HG02852 (cell line): ENCODE results near the gene FCHSD2.
"Not testable (repeated sequence)": the region's sequence is repeated elsewhere in the genome, so short reads cannot be mapped to it uniquely, and the experiment has no call there.

ENCODE experiments used
- ATAC-seq: cut with Tn5 transposase; IDR thresholded peaks from one replicate; pipeline ENCODE4 v1.9.1; 2021; ENCODE audit warnings: mild to moderate bottlenecking, moderate library complexity; ENCODE audit not compliant: unreplicated experiment

Gene FCHSD2

GRCh38 chr11:73152086-73152853 lies 10.2 kb upstream of the FCHSD2 start:
- no peak for ATAC-seq

GRCh38 chr11:73151416-73151815 lies 9.3 kb upstream of the FCHSD2 start:
- ATAC-seq = no peak

GRCh38 chr11:73149105-73149504 lies 7.0 kb upstream of the FCHSD2 start:
- no peak for ATAC-seq

GRCh38 chr11:73147771-73148681 lies 5.9 kb upstream of the FCHSD2 start:
- no peak for ATAC-seq

- ATAC-seq = no peak
These were observed 4.0 kb upstream of the FCHSD2 start for GRCh38 chr11:73145986-73146575.

GRCh38 chr11:73143126-73143838 lies 1.2 kb upstream of the FCHSD2 start:
- ATAC-seq = no peak

GRCh38 chr11:73141309-73142127 lies 600 bp downstream of the FCHSD2 start:
- peak; percentile 31 for ATAC-seq

GRCh38 chr11:73141031-73141308 lies 1.1 kb downstream of the FCHSD2 start:
- ATAC-seq = no peak

GRCh38 chr11:73140213-73141030 lies 1.7 kb downstream of the FCHSD2 start:
- ATAC-seq = no peak

- no peak for ATAC-seq
These were observed 2.5 kb downstream of the FCHSD2 start for GRCh38 chr11:73139476-73140198.

GRCh38 chr11:73137944-73138274 lies 4.2 kb downstream of the FCHSD2 start:
- no peak for ATAC-seq

GRCh38 chr11:73137262-73137943 lies 4.7 kb downstream of the FCHSD2 start:
- ATAC-seq = no peak

- not testable (repeated sequence) for ATAC-seq
These were observed 5.4 kb downstream of the FCHSD2 start for GRCh38 chr11:73136722-73137121.

GRCh38 chr11:73135346-73136284 lies 6.5 kb downstream of the FCHSD2 start:
- no peak for ATAC-seq

- not testable (repeated sequence) for ATAC-seq
These were observed 9.8 kb downstream of the FCHSD2 start for GRCh38 chr11:73132349-73132748.

- ATAC-seq = no peak
These were observed 11.9 kb downstream of the FCHSD2 start for GRCh38 chr11:73130181-73130580.

- no peak for ATAC-seq
These were observed 12.9 kb downstream of the FCHSD2 start for GRCh38 chr11:73129198-73129597.
